Measurements from ENCODE around the gene C9orf152. TPM values are rescaled to one million over a fixed set of nuclear protein-coding genes. Genes with fewer than 3 reads are reported as not detected.

The C9orf152 gene
- total and polyA plus RNA-seq, 9 of the 15 experiments (the other 6 are each of a cell fraction or from before 2014, with no cell fraction given), result not detected

GRCh38 chr9:110252509-110253139, 44.7 kb upstream of the C9orf152 start:
- Histone ChIP-seq H3K9me3 (replicated peaks; ENCODE audit: control insufficient read depth, insufficient read depth, low read depth, low read length) (no peaks in the 10 kb centered on the region), H3K27ac (ENCODE audit: extremely low read depth, low read depth, low read length) (no peak overlapping the region), H2AFZ (ENCODE audit: low read depth, low read length) (no peak overlapping the region), H3K27me3 (ENCODE audit: control insufficient read depth in 2 of 2, insufficient read depth in 2 of 2, low read length in 2 of 2) (no peaks in the 10 kb centered on the region), H3K79me2 (ENCODE audit: control insufficient read depth, insufficient read depth, low read length) (peaks cover 89% of the 10 kb centered on the region), H3K9me1 (ENCODE audit: control insufficient read depth, insufficient read depth, low read length) (peaks cover 5% of the 10 kb centered on the region), H4K20me1 (replicated peaks; ENCODE audit: control insufficient read depth, insufficient read depth, low read length) (peaks cover 51% of the 10 kb centered on the region), H3K9ac (ENCODE audit: insufficient read depth in 1 of 2, low read depth in 2 of 2, low read length in 2 of 2) (no peak overlapping the region), H3K4me1 (replicated peaks in 1 of 2; ENCODE audit: control insufficient read depth in 2 of 2, insufficient read depth in 2 of 2, low read length in 2 of 2) (peaks cover 11 to 20% of the 10 kb centered on the region in 2 experiments; a peak in 3 of 5 replicates), H3K36me3 (ENCODE audit: control insufficient read depth, insufficient read depth, low read length) (peaks cover 57% of the 10 kb centered on the region), H3K4me2 (ENCODE audit: insufficient read depth, low read length) (no peak overlapping the region), H3K4me3 (no peak overlapping the region)
- no TSS peak for BruUV-seq (replicated peaks)
- FAIRE-seq (no peak), ATAC-seq (no peak), DNase-seq (ENCODE audit: extremely low read depth in 1 of 4, low spot score in 3 of 4) (no peak)
- POLR2A ChIA-PET, result interaction anchor here (1.2 kb wide), 1 partner anchor 10 kb away, joined by 5 read pairs; no protein-coding TSS in a partner anchor
- intact Hi-C loops (cut with micrococcal nuclease), result no loop called here
- in situ Hi-C loops (cut with MboI), result no loop called here
- WGBS (ENCODE audit: insufficient coverage, low coverage, missing lambda C conversion rate), result 47% methylated on average over 10 of the region's 10 CpGs
- CTCF ChIA-PET (ENCODE audit: low intra/inter-chr PET ratio), result no interaction called here
- no peak for TF ChIP-seq ILF3 (IDR thresholded peaks at IDR 0.05; ENCODE audit: borderline replicate concordance)
- TF ChIP-seq NCOA1 (IDR thresholded peaks at IDR 0.05; ENCODE audit: low read depth), result no peak
- no peak for TF ChIP-seq ZNF507 (tag; conservative IDR thresholded peaks at IDR 0.05)
- no peak for TF ChIP-seq HDGF (IDR thresholded peaks at IDR 0.05)
- no peak for TF ChIP-seq DPF2 (IDR thresholded peaks at IDR 0.05)
- peak in 1 of 2 experiments; percentile 27; a peak in 1 of 4 replicates for TF ChIP-seq RCOR1 (IDR thresholded peaks at IDR 0.05; ENCODE audit: borderline replicate concordance in 1 of 2, low read depth in 2 of 2, low read length in 2 of 2)
- no peak for TF ChIP-seq NONO (IDR thresholded peaks at IDR 0.05; ENCODE audit: low read depth in 2 of 2, low read length in 1 of 2)
- TF ChIP-seq NKRF (IDR thresholded peaks at IDR 0.05; ENCODE audit: borderline replicate concordance), result no peak
- no peak for TF ChIP-seq TFAP4 (CRISPR knock-in tag; IDR thresholded peaks at IDR 0.05; ENCODE audit: borderline replicate concordance)
- TF ChIP-seq FOXJ2 (tag; IDR thresholded peaks at IDR 0.05), result 0 out of 2 replicates have a peak, but pooled peaks have one; percentile 37
- TF ChIP-seq NUFIP1 (IDR thresholded peaks at IDR 0.05; ENCODE audit: partially characterized antibody), result no peak
- TF ChIP-seq RFX1 (IDR thresholded peaks at IDR 0.05), result peak; percentile 61
- no peak for TF ChIP-seq ZNF77 (CRISPR knock-in tag; IDR thresholded peaks at IDR 0.05)
- no peak for TF ChIP-seq ZNF589 (CRISPR knock-in tag; IDR thresholded peaks at IDR 0.05; ENCODE audit: low read depth)
- no peak for TF ChIP-seq AFF1 (IDR thresholded peaks at IDR 0.05; ENCODE audit: low read depth in 1 of 2, partially characterized antibody in 2 of 2)
- peak; percentile 38; the same call in 1 of the 2 replicates for TF ChIP-seq SOX6 (IDR thresholded peaks at IDR 0.05)
- no peak for TF ChIP-seq ZNF668 (CRISPR knock-in tag; IDR thresholded peaks at IDR 0.05)

All from K562 (cell line).